Keratinocyte (primary cell): ENCODE data around the gene NTNG2.

Experiments used
- CTCF ChIP-seq, 3 experiments: IDR thresholded peaks in 1 of 3; conservative IDR thresholded peaks in 1 of 3; optimal IDR thresholded peaks in 1 of 3; 2 replicates in 2 of 3; 3 replicates in 1 of 3; pipeline versions ENCODE3 to v1.5.1; 2011; ENCODE audit warnings: low read length in 3 of 3, mild to moderate bottlenecking in 3 of 3, moderate library complexity in 2 of 3, control low read depth in 1 of 3, inconsistent platforms in 1 of 3; ENCODE audit not compliant: insufficient read depth in 2 of 3; ENCODE audit errors: extremely low read depth in 1 of 3
- EZH2 ChIP-seq: IDR thresholded peaks from one replicate; pipeline ENCODE4 v1.6.1; 2012; ENCODE audit warnings: inconsistent platforms, mild to moderate bottlenecking, low read length, moderate library complexity

GRCh38 chr9:132287256-132287760 lies 125.5 kb downstream of the NTNG2 start:
- no peak for TF ChIP-seq EZH2
- TF ChIP-seq CTCF (optimal IDR thresholded peaks at IDR 0.05 in 1 of 3, IDR thresholded peaks at IDR 0.05 in 1 of 3, conservative IDR thresholded peaks at IDR 0.05 in 1 of 3; ENCODE audit: extremely low read depth in 1 of 3, insufficient read depth in 2 of 3, low read length in 3 of 3) = no peak
